Hepatocyte (in vitro differentiated cells): ENCODE measurements around the gene SLC16A8.

Source experiments
- EZH2 ChIP-seq: fragments of 200-600 bp; sonication (generic); IDR thresholded peaks from 2 replicates; pipeline ENCODE4 v1.6.1; 2016; ENCODE audit warnings: antibody characterized with exemption, mild to moderate bottlenecking, borderline replicate concordance
- EZH2phosphoT487 ChIP-seq: fragments of 200-600 bp; sonication (generic); IDR thresholded peaks from one replicate; pipeline ENCODE4 v1.6.1; 2018; ENCODE audit warnings: antibody characterized with exemption, mild to moderate bottlenecking, low read depth, moderate library complexity; ENCODE audit not compliant: unreplicated experiment, severe bottlenecking
- TF ChIP-seq, protein P1 (sequence below): fragments of 200-600 bp; sonication (generic); IDR thresholded peaks from 2 replicates; pipeline ENCODE4 v1.5.1; 2016; ENCODE audit warnings: antibody characterized with exemption, mild to moderate bottlenecking; ENCODE audit not compliant: poor library complexity

DNA sequence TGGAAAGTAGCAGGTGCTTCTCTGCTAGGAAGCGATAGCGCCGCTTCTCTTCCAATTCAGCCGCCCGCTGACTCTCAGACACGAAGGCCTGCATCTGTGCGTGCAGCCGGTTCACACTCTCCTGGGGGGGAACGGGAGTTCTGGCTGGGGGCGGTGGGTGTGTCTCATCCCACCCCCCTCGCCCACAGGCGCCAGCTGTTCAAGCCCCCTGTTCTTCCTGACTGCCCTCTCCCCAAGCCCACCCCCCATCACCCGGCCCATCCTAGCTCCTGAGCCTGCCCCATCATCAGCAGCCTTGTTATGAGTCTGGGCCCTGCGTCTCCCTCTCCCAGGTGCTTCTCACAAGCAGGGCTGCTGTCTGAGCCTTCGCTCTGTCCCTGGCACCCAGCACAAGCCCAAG is 13.1 kb upstream of the SLC16A8 start:
- TF ChIP-seq, protein P1, sequence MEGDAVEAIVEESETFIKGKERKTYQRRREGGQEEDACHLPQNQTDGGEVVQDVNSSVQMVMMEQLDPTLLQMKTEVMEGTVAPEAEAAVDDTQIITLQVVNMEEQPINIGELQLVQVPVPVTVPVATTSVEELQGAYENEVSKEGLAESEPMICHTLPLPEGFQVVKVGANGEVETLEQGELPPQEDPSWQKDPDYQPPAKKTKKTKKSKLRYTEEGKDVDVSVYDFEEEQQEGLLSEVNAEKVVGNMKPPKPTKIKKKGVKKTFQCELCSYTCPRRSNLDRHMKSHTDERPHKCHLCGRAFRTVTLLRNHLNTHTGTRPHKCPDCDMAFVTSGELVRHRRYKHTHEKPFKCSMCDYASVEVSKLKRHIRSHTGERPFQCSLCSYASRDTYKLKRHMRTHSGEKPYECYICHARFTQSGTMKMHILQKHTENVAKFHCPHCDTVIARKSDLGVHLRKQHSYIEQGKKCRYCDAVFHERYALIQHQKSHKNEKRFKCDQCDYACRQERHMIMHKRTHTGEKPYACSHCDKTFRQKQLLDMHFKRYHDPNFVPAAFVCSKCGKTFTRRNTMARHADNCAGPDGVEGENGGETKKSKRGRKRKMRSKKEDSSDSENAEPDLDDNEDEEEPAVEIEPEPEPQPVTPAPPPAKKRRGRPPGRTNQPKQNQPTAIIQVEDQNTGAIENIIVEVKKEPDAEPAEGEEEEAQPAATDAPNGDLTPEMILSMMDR = no peak
- TF ChIP-seq EZH2 (no peak), EZH2phosphoT487 (no peak)
